Lower leg skin (tissue), 3 donors: ENCODE measurements around the gene MIPEP.

Source experiments
- POLR2A ChIP-seq, 2 donors: fragments of 450-650 bp; IDR thresholded peaks; one replicate each; pipeline ENCODE4 v1.6.1; 2016 to 2017; ENCODE audit warnings: antibody characterized with exemption in 2 of 2, mild to moderate bottlenecking in 1 of 2, moderate library complexity in 1 of 2
- TF ChIP-seq, protein P1 (sequence below), 3 donors: fragments of 450-650 bp; IDR thresholded peaks; one replicate each; pipeline ENCODE4 v1.5.1; 2016; ENCODE audit warnings: antibody characterized with exemption in 3 of 3, mild to moderate bottlenecking in 3 of 3, moderate library complexity in 2 of 3

DNA sequence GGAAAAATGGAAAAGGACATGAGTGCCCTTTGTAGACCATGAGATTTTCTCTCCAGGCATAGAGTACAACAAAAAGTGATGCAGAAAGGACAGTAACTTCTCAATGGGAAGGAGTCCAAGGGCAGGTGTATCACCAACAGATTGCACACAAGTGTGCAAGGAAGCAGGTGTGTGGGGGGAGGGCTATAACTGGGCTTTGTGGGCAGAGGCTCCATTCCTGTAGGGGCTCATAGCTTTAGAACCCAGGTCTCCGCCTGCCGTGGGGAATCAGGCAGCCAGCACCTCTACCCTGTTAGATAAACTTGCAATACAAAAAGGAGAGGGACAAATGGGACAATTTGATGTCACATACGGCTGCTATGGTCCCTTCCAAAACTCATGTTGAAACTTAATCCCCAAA is 119.8 kb downstream of the MIPEP start:
- TF ChIP-seq, protein P1, sequence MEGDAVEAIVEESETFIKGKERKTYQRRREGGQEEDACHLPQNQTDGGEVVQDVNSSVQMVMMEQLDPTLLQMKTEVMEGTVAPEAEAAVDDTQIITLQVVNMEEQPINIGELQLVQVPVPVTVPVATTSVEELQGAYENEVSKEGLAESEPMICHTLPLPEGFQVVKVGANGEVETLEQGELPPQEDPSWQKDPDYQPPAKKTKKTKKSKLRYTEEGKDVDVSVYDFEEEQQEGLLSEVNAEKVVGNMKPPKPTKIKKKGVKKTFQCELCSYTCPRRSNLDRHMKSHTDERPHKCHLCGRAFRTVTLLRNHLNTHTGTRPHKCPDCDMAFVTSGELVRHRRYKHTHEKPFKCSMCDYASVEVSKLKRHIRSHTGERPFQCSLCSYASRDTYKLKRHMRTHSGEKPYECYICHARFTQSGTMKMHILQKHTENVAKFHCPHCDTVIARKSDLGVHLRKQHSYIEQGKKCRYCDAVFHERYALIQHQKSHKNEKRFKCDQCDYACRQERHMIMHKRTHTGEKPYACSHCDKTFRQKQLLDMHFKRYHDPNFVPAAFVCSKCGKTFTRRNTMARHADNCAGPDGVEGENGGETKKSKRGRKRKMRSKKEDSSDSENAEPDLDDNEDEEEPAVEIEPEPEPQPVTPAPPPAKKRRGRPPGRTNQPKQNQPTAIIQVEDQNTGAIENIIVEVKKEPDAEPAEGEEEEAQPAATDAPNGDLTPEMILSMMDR (IDR thresholded peaks at IDR 0.05) = no peak
- TF ChIP-seq POLR2A (IDR thresholded peaks at IDR 0.05) = no peak
